DMS153 (cell line): Measurements from ENCODE around the gene YLPM1.
"Not testable (repeated sequence)": the region's sequence is repeated elsewhere in the genome, so short reads cannot be mapped to it uniquely, and the experiment has no call there.

ENCODE experiments used
- DNase-seq: peaks from one replicate; lab custom pipeline; 2025; lab: John Stamatoyannopoulos, UW

YLPM1 gene

GRCh38 chr14:74762917-74763802 lies at the start of gene YLPM1:
TSS of gene YLPM1 (plus strand) at chr14:74763316. CDS start at chr14:74763490, 174 bp downstream.
- peak; percentile 96 for DNase-seq

GRCh38 chr14:74713395-74713735 lies 49.8 kb upstream of the YLPM1 start:
- DNase-seq: no peak

GRCh38 chr14:74720526-74720925 lies 42.6 kb upstream of the YLPM1 start:
- DNase-seq: no peak

- DNase-seq: no peak
Measured at GRCh38 chr14:74723134-74723533, 40.0 kb upstream of the YLPM1 start.

- no peak for DNase-seq
Measured at GRCh38 chr14:74732387-74732786, 30.7 kb upstream of the YLPM1 start.

GRCh38 chr14:74733221-74733620 lies 29.9 kb upstream of the YLPM1 start:
- DNase-seq: no peak

GRCh38 chr14:74735125-74735524 lies 28.0 kb upstream of the YLPM1 start:
- DNase-seq: no peak

- no peak for DNase-seq
Measured at GRCh38 chr14:74737753-74738325, 25.3 kb upstream of the YLPM1 start.

GRCh38 chr14:74739293-74740030 lies 23.7 kb upstream of the YLPM1 start:
- no peak for DNase-seq

- no peak for DNase-seq
Measured at GRCh38 chr14:74747237-74747636, 15.9 kb upstream of the YLPM1 start.

- DNase-seq: no peak
Measured at GRCh38 chr14:74754157-74754556, 9.0 kb upstream of the YLPM1 start.

- DNase-seq: no peak
Measured at GRCh38 chr14:74754899-74755298, 8.2 kb upstream of the YLPM1 start.

GRCh38 chr14:74756326-74756725 lies 6.8 kb upstream of the YLPM1 start:
- no peak for DNase-seq

GRCh38 chr14:74758505-74758904 lies 4.6 kb upstream of the YLPM1 start:
- DNase-seq: not testable (repeated sequence)

GRCh38 chr14:74763803-74764531 lies 851 bp downstream of the YLPM1 start:
- DNase-seq: no peak

GRCh38 chr14:74765721-74766120 lies 2.6 kb downstream of the YLPM1 start:
- DNase-seq: no peak

GRCh38 chr14:74771399-74771798 lies 8.3 kb downstream of the YLPM1 start:
- DNase-seq: no peak

- no peak for DNase-seq
Measured at GRCh38 chr14:74784634-74785033, 21.5 kb downstream of the YLPM1 start.

- no peak for DNase-seq
Measured at GRCh38 chr14:74785056-74785613, 22.0 kb downstream of the YLPM1 start.

- no peak for DNase-seq
Measured at GRCh38 chr14:74786796-74787315, 23.7 kb downstream of the YLPM1 start.

GRCh38 chr14:74792249-74793039 lies 29.3 kb downstream of the YLPM1 start:
- no peak for DNase-seq
